Stimulated activated CD8-positive, alpha-beta memory T cell treated with anti-CD3 and anti-CD28 coated beads, Interleukin-4, amount 100 ng/mL, for 4 hours (primary cell): ENCODE data around the gene CECR2.

Experiments
- DNase-seq, 2 donors: peaks; one replicate each; pipeline ENCODE4 v3.0.0-alpha.2; 2020; ENCODE audit warnings: low read depth in 2 of 2, low spot score in 1 of 2

Gene CECR2

GRCh38 chr22:17444204-17444504 lies 74.9 kb downstream of the CECR2 start:
- no peak for DNase-seq

DNA sequence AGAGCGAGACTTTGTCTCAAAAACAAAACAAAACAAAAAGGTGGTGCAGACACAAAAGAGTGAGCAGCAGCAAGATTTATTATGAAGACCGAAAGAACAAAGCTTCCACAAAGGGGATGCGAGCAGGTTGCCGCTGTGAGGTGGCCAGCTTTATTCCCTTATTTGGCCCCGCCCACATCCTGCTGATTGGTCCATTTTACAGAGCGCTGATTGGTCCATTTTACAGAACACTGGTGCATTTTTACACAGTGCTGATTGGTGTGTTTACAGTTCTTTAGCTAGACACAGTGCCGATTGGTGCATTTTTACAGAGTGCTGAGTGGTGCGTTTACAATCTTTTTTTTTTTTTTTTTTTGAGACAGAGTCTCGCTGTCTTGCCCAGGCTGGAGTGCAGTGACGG lies 77.4 kb downstream of the CECR2 start:
- no peak for DNase-seq

DNA sequence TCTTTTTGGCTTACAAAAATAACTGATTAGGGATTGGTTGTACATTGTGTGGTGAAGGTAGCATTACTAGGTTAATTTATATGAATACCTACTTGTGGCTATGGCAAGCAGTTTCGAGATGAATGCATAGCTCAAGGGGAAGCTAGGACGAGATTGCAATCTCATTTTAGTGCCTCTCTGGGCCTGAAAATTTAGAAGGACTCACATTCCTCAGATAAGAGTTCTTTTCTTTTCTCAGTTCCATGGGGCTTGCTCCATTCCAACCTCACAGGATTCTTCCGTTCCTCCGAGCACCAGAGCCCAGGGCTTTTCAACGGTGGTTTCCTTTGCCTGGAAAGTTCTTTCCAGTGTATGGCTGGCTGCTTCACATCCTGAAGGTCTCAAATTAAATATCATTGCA lies 82.1 kb downstream of the CECR2 start:
- DNase-seq = no peak

DNA sequence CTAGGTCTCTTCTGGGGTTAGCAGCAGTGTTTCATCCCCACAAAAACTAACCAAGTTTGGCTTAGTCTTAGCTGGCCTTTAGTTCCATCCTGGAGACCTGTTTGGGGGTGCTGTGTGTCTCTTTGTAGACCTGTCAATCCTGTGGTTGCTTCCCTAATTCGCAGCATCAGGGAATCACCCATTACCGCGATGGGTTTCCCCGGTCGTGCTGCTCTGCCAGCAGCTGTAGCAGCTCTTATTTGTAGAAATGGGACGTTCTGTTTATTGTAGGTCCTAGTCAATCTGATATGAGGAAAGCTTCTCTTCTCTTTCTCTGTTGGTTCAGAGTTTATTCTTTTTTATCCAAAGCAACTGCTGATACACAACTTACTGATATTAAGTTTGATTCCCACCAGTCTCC lies 91.6 kb downstream of the CECR2 start:
- no peak for DNase-seq

GRCh38 chr22:17470880-17471500 lies 101.7 kb downstream of the CECR2 start:
- DNase-seq = no peak

- DNase-seq = no peak
Measured at GRCh38 chr22:17471886-17472535, 102.8 kb downstream of the CECR2 start.

DNA sequence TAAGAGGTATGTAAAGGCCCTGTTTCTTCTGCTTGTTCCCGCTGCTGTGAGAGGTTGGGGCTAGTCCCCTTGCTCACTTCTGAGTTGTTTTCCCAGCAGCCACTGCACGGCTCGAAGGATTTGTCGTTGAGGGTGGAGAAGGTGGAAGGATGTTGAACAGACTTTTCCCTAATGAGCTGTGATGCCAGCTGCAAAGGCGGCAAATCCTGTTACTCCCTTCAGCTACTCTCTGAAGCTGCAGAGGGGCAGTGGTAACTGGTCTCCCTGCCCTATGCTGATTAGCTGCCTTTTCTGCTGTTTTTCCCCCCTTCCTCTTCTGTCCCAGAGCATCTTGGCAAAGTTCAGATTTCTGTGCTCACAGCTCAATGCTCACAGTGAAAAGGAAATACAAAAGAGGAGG lies 103.7 kb downstream of the CECR2 start:
- DNase-seq = no peak

DNA sequence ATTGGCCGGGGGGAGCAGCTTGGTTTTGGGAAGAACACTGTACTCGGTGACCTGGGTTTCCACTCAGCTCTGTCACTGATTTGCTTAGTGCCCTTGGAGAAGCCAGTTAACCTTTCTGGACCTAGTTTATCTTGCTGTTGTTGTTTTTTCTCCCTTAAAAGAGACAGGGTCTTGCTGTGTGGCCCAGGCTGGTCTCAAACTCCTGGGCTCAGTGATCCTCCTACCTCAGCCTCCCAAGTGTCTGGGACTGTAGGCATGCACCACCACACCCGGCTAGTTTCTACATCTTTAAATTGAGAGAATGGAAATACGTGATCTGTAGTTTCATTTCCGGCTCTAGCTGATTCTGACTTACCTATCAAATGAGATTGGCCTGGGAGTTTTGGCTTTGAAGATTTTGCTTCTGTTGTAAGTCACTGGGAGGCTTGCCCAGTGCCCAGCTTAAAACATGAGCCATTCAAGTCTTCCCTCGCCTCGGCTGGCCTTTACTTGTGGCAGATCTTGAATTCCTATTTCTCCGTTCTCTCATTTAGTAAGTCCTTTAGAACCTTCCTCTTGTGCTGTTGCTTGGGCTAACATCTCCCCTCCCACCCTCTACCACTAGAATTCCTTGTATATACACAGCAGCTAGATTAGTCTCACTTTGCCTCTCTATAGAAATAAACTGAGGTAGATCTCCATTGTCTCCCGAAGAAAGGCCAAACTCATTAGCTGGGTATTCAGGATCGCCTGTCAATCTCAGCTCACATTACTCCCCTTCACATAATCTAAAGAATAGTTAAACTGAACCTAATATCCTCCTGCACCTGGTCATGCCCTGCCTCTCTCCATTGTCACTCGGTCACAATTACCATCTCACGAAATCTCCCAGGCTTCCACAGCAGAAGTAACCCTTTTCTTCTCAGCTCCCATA lies 106.3 kb downstream of the CECR2 start:
- DNase-seq = no peak

- no peak for DNase-seq
Measured at GRCh38 chr22:17476838-17477237, 107.6 kb downstream of the CECR2 start.

DNA sequence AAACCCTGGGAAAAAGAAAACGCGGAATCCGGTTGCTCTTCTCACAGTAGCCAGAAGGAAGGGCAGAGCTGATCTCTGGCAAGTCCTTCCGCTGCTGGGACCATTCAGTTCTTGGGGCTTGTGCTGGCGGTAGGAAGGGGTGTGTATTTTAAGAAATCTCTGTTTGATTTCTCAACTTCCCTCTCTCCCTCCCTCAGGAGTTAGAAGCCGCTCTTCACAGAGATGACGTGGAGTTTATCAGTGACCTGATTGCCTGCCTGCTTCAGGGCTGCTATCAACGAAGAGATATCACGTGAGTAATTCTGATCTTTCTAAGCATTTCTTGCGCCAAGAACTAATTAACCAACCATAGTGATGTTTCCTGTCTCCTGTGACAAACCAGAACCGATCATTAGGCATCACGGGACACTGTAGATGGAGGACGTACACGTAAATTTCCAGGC lies 108.2 kb downstream of the CECR2 start:
- DNase-seq = no peak

DNA sequence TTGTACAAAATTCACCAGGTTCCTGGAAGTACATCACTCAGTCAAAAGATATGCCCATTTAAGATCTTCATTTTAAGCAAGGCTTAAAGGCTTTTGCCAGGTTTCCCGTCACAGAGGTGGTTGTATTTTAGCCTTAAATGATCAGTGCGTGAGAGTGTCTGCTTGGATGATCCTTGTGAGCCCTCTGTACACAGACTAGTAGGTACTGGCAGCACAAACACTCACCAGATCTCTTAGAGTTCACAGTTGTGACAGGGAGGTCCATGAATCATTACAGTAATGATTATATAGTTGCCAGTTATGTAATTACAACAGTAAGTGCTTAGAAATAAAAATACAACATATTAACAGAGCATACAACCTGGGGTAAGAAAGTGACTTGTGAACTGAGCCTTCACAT lies 109.9 kb downstream of the CECR2 start:
- no peak for DNase-seq

DNA sequence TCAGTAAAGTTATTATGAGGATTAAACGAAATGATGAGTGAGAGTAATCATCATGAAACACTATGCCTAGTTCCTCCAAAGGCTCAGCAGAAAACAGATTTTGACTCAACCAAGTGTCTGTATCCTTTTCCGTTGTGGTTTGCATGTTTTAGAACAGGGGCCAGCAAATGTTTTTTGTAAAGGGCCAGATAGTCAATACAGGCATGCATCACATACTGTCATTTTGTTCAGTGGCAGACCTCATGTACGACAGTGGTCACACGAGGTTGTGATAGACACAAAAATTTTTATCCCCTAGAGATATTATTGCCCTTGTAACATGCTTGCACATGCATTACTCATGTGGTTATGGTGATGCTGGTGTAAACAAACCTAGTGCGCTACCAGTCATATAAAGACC lies 112.2 kb downstream of the CECR2 start:
- no peak for DNase-seq

GRCh38 chr22:17483688-17484372 lies 114.6 kb downstream of the CECR2 start:
- DNase-seq = no peak

DNA sequence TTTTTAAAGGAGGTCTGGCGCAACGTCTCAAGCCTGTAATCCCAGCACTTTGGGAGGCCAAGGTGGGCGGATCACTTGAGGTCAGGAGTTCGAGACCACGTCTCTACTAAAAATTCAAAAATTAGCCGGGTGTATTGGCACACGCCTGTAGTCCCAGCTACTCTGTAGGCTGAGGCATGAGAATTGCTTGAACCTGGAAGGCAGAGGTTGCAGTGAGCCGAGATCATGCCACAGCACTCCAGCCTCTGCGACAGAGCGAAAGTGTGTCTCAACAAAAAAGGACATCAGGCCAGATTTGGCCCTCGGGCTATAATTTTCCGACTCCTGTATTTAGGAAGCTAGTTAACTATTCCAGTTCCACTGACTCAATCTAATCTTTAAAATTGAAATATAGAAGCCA lies 115.3 kb downstream of the CECR2 start:
- no peak for DNase-seq

DNA sequence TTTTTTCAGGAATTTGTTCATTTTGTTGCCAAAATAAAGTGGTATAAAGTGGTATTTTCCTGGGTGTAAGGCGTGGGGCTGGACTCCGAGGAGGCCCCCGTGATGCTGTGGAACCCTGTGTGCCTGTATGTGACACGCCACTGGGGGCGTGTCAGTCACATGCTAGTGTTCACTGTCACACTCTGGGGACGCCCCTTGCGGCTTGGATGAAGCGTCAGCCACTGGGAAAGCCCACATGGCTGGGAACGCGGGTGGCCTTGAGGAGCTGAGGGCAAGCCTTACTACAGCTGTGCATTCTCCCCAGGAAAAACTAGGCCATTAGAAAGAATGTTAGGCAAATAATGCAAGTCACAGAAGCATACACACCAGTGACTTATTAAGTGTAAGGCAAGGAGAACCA lies 117.1 kb downstream of the CECR2 start:
- DNase-seq = no peak

- DNase-seq = no peak
Measured at GRCh38 chr22:17486719-17487118, 117.5 kb downstream of the CECR2 start.

GRCh38 chr22:17489101-17489500 lies 119.8 kb downstream of the CECR2 start:
- no peak for DNase-seq

DNA sequence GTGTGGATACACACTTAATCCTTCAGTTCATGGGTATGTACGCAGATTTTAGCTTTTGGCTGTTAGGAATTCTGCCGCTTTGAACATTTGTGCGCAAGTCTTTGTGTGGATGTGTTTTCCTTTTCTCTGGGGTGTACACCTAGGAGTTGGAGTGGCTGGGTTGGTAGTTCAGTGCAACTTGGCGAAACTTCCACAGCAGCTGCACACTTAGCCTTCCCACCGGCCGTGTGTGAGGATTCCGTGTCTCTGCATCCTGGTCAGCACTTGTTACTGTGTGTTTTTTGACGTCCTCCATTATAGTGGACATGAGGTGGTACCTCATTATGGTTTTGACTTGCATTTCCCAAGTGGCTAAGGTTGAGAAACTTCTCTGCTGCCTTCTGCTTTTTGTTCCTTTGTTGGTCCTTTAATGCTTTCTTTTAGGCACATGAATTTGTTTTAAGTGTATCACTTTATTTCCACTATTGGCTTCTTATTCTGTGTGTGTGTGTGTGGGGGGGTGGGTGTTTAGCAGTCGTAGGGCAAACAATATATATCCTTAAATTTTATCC lies 121.9 kb downstream of the CECR2 start:
- DNase-seq = no peak

DNA sequence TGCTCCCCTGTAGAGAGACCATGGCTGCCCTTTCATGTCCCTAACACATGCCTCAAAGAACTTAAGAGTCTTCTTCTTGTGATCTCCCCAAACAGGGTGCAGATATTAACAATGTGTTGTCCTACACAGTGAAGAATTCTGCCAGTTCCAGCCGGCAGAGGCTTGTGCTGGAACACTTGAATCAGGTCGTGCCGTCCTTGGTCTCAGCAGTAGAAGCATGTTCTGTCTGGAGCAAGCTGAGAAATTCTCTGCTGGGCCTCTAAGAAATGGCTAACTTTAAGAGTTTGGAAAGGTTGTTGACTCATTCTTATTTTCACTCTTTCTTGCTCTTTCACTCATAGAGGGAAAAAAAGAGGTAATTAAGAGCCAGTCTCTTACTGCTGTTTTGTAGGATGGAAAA lies 123.0 kb downstream of the CECR2 start:
- DNase-seq = no peak

DNA sequence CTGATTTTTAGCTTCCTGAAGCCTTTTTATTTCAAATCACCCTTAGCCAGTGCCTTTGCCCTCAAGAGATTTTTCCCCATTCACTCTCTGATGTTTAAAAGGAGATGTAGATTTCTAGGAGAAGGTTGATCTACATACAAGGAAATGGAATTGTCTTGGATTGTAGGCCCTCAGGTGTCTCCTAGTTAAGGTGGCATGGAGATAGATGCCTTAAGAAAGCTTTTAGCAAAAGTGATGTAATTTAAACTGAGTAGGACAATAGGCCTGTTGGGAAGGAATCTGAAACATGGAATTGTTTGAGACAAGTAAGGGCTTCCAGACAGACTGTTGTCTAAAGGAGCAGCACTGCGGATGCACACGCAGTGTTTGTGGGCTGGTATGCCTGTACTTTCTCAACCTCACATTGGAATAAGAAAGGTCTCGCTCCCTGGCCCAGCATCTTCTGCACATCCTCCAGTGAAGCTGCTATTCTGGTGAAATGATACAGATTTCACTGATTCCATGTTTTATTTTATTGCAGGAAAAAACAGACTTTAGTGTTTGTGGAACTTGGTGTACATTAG lies 124.2 kb downstream of the CECR2 start:
- no peak for DNase-seq

DNA sequence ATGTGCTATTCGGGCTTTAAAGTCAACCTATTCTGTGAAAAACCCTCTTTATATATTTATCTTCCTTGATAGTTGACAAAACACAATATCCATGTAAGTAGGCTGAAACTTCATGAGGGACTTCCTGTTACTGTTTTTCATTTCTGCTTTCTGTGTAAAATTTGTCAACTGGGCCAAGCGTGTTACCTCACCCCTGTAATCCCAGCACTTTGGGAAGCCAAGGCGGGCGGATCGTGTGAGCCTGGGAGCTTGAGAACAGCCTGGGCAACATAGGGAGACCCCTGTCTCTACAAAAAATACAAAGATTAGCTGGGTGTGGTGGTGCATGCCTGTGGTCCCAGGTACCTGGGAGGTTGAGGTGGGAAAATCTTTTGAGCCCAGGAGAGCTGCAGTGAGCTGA lies 127.6 kb downstream of the CECR2 start:
- no peak for DNase-seq
